Measurements from ENCODE around the gene HES5.

- TF ChIP-seq NANOG (IDR thresholded peaks at IDR 0.05; ENCODE audit: borderline replicate concordance) (no peak), CTCF (conservative IDR thresholded peaks at IDR 0.05; ENCODE audit: low read depth in 2 of 2) (no peak), POLR2AphosphoS5 (IDR thresholded peaks at IDR 0.05; ENCODE audit: low read depth) (no peak), EZH2phosphoT487 (IDR thresholded peaks at IDR 0.05; ENCODE audit: unreplicated experiment) (no peak), EZH2 (IDR thresholded peaks at IDR 0.05; ENCODE audit: low read depth, unreplicated experiment) (no peak), JUNB (IDR thresholded peaks at IDR 0.05; ENCODE audit: unreplicated experiment) (no peak), ZNF331 (CRISPR knock-in tag; IDR thresholded peaks at IDR 0.05; ENCODE audit: low read depth) (no peak), REST (IDR thresholded peaks at IDR 0.05; ENCODE audit: unreplicated experiment) (no peak)
Observed at GRCh38 chr1:2561446-2561845, 31.4 kb upstream of the HES5 start.
